ENCODE results near the gene VSIG4.
"Not testable (repeated sequence)": the region's sequence is repeated elsewhere in the genome, so short reads cannot be mapped to it uniquely, and the experiment has no call there.

The VSIG4 gene, protein sequence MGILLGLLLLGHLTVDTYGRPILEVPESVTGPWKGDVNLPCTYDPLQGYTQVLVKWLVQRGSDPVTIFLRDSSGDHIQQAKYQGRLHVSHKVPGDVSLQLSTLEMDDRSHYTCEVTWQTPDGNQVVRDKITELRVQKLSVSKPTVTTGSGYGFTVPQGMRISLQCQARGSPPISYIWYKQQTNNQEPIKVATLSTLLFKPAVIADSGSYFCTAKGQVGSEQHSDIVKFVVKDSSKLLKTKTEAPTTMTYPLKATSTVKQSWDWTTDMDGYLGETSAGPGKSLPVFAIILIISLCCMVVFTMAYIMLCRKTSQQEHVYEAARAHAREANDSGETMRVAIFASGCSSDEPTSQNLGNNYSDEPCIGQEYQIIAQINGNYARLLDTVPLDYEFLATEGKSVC

DNA sequence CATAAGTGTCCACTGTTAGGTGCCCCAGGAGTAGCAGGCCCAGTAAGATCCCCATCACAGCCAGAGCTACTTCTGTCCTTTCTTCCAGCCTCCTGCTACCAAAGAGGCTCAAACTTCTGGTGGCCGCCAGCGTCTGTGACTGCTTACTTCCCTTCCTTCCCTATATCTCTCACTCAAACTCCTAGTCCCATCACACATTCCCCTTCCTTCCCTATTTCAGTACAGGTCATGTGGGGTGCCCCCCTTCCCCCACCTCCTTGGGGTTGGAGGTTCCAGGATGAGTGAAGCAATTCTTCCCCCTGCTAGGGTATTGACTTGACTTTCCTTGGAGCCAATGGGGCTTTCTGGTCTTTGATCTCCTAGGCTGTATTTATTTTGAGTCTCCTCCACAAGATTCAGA is at the start of gene VSIG4:
VSIG4 (minus strand) TSS at position 137 of the 400 bp plus-strand sequence; CDS start at position 55, 82 bp downstream.
- DNase-seq = no peak

DNA sequence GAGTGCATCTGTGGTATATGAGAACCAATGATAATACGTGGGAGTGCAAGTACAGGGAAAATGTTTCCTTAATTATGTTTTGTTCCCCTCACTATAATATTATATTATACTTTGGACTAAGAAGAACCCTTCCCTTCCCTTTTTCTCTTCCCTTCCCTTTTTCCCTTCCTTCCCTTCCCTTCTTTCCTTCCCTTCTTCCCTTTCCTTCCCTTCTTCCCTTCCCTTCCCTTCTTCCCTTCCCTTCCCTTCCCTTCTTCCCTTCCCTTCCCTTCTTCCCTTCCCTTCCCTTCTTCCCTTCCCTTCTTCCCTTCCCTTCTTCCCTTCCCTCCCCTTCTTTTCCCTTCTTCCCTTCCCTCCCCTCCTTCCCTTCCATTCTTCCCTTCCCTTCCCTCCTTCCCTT is 36.9 kb upstream of the VSIG4 start:
- no peak for DNase-seq

DNA sequence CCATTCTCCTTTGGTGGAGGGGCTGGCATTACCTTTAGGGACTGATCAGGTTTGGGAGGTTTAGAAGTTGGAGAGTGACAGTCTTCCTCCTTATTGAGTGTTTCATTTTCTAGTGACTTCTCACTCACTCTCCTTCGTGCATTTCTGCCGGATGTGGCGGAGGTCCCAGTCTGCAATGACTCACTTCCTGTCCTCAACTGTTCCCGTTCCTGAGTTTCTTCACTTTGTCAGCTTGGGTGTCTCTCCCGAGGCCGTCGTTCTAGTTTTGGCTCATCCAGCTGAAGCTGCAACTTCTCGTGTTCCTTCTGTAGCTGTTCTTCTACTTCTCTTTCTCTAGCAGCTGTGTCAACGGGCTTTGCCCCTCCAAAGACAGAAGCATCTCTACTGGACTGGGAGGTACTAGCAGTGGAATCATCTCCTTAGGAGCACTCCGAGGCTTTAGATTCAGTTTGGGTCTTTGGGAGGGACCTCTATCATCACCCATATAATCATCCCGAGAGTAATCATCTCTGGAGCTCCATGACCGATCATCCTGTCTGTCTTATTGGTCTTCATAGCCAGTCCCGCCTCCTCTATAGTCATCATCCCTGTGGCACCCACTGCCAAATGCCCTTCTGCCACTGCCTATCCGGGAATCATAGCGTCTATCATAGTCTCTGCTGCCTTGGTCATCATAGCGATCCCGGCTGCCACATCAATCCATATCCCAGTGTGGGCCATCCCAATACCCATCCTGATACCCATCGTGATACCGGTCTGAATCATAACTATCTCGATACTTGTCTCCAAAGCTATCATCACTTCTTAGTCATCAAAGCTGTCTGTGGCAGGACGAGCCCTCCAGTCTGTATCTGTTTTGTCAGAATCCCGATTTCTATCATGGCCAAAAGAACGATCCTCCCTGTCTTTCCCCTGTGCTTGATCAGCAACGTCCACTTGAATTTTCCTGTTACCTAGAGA is 35.3 kb upstream of the VSIG4 start:
- no peak for DNase-seq

DNA sequence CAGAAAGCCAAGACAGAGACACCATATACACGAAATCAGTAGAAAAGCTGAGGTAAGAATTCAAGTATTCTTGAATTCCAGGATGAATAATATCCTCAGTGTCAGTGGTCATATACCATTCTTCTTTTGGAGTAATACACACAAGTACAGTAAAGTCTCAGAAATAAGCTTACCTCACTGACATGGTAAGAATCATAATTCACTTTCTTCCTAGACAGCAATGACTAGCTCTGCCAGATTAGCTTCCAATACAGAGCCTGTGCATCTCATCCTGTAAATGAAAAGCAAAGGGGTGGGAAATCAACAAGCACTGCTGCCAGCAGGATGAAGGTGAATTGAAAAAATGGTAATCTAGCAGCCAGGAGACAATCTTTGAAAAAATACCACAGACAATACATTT is 31.2 kb upstream of the VSIG4 start:
- no peak for DNase-seq

DNA sequence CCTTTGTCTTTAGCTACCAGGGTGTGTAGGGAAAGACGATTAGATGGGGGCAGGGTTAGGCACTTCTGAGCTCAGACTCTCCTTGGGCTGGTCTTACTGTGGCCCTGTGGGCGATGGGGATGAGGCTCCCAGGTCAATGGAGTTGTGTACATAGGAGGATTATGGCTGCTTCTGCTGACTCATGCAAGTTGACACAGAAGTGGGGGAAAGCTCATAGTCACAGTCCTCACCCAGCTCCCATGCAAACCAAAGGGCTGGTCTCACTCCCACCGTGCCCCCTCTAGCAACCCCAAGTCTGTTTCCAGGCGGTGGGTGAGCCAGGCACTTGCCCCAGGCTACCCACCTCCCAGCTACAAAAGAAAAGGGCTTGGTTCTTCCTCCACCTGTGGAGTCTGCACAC is 24.4 kb upstream of the VSIG4 start:
- no peak for DNase-seq

DNA sequence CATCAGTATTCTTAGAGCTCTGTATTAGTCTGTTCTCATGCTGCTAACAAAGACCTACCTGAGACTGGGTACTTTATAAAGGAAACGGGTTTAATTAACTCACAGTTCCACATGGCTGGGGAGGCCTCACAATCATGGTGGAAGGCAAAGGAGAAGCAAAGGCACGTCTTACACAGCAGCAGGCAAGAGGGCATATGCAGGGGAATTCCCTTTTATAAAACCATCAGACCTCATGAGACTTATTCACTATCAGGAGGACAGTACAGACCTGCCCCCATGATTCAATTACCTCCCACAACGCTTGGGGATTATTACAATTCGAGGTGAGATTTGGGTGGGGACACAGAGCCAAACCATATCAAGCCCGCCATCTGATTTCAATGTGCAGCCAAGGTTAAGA is 17.1 kb upstream of the VSIG4 start:
- not testable (repeated sequence) for DNase-seq

DNA sequence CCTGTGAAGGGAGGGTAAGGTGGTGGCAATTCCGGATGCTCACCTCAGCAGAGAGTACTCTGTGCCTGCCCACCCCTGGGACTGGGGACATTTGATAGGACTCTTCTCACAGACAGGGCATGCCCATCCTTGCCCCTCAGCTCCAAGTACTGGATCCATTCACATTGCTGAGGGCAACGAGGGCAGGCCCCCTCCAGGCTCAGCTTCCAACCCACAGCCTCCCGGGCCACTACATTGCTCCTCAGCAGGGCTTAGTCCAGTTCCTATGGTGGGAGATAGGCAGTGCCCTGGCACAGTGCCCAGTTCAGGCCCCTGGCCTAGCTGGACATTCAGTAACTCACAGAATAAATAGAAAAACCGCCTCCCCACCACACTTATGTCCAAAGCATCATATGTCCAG is 15.1 kb upstream of the VSIG4 start:
- DNase-seq = no peak

DNA sequence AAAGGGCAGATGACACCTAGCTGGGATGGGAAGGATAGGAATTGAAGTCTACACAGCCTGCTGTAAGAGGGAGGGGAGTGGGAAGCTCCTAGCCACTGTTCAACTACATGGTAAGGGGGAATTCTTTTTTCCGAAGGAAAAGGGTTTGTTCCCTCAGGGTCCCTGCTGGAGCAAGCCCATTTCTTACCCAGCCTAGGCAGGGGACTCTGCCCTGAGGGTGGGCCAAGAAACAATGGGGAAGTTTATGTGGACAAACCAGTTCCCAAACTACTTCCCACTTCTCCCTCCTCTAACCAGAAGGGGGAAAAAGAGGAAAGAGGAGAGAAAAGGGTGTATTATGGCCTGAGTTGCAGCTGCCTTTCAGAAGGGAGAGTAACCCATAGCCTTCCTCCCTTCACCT is 13.5 kb upstream of the VSIG4 start:
- no peak for DNase-seq

DNA sequence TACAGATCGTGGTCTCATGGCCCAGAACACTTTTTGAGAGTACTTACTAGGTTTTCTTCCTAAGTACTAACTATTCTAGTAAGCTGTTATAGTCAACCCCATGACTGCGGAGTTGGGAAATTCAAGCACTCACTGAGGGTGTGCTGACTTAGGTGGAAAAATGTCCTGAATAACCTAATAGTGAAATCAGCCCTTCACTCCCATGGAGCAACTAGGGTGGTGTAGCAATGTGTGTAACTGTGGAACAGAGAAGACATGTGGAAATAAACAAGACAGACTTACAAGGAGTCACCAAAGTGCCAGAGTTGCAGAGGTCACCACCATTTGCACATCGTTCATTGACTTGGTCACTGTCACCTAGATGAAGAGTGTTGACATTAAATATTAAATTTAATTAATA is 12.1 kb upstream of the VSIG4 start:
- DNase-seq = no peak

DNA sequence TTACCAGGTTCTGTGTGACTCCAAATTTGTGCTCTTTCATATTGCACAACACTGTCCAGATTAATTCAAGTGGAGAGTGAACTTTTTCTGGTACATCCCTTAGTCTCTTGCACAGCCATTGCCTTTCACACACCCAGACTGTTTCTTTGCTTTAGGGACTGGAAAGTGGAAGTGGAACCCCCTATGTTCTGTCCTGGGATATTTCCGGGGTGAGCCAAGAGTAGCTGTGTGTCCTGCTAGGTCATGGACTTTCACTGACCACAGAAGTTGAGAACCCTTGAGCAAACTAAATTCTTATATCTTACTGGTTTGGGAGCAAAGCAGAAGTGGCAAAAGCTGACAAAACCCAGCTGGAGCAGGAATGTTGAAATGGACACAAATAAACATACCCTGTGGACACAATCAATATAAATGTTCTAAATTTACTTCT is 10.3 kb upstream of the VSIG4 start:
- no peak for DNase-seq

DNA sequence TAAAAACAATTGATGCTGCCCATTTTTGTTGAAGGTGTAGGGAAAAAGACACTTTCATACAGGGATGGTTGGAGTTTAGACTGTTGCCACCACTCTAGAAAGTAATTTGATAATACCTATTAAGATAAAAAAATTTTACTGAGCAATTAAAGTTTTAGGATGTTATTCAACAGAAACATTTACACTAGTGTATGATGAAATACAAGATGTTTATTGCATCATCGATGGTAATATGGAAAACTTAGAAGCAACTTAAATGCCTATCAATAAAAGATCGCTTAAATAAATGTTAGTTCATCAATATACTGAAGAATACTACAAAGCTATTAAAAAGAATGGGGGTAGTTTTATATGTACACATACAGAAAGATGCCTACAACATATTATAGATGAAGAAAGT is 9.2 kb upstream of the VSIG4 start:
- DNase-seq = no peak

DNA sequence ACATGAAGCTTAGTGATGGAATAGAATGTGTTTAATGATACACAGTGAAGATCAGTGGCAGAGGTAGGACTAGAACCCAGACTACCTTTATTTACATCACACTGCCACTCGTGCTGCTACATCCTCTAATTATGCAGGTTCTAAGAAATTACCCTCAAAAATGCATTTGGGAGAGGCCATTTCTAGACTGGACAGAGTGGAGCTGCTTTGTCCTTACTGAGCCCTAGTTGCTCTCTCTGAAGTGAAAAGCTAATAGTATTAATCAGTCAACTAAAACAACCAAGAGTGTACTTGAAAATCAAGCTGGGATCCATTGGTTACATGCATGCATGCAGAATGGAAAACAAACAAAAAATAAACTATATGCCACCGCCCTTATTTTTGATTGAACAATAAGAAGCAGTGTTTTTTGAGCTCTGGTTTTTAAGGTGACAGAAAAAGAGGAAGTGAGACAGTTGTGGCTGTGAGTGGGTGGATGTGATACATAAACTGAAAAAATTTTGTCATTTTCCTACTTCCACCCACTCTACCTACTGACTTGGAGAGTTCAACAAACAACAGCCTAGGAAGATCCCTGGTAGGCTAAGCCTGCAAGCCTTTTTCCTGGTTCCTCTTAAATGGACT is 6.8 kb upstream of the VSIG4 start:
- no peak for DNase-seq

DNA sequence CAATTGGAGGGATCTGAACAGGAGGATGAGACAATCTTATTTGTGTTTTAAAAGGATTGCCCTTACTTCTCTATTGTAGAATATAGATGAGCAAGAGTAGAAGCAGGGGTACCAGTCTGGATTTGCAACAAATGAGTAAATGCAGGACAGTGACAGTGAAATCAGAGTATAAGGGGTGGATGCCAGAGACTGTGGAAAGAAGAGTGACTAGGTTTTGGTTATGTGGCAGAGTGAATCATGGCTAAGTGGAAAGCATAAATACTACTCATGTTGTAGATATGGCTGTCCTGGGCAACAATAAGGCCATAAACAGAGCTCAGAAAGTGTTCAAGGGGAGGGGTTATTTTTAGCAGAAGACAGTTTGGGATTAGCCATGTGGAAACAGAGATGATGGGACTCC is 6.0 kb upstream of the VSIG4 start:
- DNase-seq = no peak

DNA sequence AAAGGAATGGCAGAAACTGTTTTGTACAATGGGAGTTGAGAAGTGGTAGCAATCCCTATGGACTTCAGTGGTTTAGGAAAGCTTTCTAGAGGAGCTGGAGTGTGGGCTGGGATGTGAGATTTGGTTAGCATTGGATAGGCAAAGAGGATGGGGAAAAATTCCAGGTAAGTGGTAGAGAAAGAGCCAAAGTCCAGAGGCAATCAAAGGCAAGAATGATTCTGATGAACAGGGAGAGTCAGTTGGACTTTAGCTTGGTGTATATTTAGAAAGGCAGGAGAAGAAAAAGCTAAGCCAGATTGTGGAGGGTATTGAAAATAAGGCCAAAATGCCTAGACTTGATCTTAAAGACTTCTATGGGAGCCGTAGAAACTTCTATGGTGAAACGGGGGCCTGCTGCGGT is 3.7 kb upstream of the VSIG4 start:
- no peak for DNase-seq

DNA sequence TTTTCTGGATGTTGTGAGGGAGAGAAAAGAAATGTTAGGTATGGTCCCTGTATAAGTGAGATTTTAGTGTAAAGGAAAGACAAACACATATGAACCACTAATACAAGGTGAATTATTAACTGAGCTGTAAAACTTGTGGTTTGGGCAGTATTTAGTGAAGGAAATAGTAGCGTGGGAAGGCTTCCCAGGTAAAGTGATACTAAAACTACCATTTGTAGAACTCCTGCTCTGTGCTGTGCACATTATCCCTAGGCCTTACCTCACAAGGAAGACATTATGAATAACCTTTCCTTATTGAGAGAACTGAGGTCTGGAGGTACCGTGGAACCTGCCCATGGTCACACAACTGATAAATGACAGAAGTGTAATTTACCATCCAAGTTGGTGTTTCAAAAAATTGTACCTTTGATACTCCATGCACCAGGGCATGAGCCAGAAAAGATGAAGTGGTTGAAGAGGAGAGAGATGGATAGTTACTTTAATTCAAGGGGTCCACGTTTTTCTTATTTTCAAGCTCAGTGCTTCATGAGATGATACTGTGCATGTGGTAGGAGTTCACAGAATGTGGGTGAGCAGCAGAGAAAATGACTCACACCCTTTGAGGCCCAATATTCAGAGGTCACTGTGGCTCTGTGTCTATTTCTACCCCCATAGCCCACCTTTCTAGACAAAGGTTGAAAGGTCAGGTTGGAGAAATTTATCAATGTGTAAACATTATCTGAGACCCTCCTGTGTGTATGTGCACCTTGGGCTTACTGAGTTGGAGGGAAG is 2.6 kb upstream of the VSIG4 start:
- no peak for DNase-seq

DNA sequence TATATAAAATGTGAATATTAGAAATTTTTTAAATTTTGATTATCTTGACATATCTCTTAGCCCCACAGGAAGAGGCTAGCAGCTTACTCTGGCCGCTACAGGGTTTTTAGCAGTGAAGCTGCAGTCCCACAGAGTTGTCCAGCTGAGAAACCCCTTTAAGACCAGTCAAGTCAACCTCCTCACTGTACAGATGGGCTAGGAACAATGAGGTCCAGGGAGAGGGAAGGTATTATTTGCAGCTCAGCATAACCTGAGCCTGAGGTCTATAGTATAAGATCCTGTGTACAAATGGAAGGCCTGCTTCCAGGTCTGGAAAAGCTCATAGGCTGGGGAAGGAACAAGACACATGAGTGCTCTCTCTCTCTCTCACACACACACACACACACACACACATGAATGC is 1.8 kb downstream of the VSIG4 start:
- no peak for DNase-seq

DNA sequence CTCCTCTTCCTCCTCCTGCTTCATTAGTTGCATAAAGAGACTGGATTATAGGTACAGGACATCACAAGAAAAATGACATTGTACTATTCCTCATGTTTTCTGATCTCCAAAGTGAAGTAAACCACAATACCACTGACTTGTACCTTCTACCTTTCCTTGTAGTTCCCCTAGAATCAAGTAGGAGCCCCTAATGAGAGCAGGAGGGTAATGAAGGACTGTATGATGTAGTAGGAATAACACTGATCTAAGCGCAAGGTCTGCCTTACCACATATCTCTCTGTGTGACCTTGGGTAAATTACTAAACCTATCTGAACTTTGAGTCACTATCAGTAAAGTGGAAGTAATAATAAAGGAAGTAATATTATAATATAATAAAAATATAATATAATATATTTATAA is 3.6 kb downstream of the VSIG4 start:
- DNase-seq = no peak

DNA sequence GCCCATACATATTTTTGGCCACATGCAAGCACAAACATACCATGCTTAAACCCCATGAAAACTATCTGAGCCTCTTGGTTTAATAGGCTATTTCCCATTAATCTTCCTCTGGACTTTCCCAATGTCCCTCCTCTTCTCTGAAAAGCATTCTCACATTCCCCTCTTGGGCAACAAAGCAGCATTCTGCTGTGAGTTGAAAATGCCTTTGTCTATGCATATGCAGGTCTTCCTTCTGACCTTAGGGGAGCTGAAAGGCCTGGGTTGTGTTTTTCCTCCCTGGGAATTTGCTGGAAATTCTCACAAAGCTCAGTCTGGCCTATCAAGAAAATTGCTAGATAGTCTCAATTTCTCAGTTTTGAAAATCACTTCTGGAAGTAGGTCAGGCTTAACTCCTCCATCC is 4.2 kb downstream of the VSIG4 start:
- no peak for DNase-seq

DNA sequence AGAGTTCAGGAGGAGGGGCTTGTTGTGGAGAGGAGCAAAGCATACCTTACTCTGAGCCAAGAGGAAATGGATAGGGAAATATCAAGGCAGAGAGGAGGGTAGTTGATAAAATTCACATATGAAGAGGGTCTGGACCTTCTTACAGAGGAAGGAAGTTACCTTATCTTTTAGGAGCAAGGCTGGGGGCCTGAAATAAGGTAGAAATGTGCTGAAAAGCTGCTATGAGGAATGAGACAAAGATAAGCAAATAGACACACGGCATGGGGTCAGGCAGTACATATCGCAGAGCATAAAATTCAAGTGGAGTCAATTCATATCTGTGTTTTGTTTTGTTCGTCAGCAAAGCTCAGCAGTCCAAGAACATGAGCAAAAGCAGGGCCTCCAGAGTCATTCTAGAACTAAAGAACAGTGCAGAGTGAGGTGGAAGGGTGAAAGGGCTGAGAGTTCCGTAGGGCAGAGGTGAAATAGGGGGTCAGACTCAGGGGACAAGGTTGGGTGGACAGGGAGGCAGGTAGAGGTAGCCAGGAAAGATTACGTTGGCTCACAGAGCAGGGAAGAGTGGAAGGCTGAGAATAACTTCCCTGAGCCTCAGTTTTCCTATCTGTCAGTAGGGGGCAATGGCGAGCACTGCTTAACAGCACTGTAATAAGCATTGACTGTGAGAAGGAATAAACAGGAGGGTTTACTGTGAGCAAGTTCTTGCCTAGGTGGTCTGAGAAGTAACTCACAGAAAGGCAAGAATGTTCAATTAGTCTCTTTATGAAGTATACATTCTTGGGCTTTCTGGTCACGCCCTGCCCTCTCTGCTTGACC is 9.2 kb downstream of the VSIG4 start:
- DNase-seq = no peak

DNA sequence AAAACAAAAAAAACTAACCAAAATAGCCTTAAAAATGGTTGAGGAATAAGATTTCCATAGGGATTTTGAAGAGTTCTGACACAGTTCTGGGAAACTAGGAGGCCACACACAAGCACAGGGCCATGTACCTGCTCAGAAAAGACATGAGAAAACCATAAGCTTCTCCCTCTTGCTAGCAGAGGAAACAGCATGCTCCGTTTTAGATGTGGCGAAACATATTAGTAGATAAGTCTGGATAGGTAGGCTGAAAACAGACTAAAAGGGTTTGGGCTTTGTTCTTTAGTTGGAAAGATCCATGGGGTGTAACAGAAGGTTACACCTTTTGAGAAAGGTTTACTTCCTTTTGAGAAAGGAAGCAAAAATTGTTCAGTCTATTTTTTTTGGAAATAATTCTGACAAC is 10.9 kb downstream of the VSIG4 start:
- no peak for DNase-seq

DNA sequence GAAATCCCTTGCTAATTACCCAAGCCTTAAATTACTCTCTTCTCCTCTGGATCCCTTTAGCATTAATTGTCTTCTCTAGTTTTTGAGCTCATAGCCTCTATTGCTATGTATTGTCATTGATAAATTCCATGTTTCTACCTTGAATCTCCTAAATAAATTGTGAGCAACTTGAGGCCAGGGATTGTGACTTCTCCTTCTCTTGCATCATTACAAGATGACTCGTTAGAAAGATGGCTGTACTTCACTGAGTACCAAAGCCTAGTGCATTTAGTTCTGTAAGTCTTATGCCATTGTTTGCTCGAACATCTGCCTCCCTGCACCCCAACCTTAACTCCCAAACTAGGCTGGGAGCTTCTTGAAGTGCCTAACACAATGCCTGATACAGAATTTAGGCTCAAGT is 15.3 kb downstream of the VSIG4 start:
- no peak for DNase-seq

DNA sequence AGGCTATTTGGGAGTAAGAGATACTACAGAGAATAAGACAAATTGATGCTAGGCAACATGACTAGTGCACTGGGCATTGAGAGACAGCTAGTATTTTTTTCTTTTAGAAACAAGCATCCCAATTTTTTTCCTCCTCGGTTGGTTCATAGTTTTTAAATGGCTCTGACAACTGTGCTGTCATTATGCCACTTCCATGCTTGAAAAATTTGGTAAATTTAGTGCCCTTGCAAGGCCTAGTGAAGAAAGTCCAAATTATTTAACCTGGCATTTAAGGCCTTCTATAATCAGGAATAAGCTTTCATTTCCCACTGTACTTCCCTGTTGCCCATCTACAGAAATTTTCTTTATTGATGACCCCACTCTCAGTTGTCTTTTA is 15.8 kb downstream of the VSIG4 start:
- DNase-seq = no peak

All from NCI-H2171 (cell line).